ENCODE results near the gene FCHSD2. TPM values are rescaled to one million over a fixed set of nuclear protein-coding genes. Genes with fewer than 3 reads are reported as not detected.

The FCHSD2 gene
- polyA plus RNA-seq, 1 donor (not counting 4 experiments of a cell fraction or from before 2014, with no cell fraction given): 14.2 TPM

DNA sequence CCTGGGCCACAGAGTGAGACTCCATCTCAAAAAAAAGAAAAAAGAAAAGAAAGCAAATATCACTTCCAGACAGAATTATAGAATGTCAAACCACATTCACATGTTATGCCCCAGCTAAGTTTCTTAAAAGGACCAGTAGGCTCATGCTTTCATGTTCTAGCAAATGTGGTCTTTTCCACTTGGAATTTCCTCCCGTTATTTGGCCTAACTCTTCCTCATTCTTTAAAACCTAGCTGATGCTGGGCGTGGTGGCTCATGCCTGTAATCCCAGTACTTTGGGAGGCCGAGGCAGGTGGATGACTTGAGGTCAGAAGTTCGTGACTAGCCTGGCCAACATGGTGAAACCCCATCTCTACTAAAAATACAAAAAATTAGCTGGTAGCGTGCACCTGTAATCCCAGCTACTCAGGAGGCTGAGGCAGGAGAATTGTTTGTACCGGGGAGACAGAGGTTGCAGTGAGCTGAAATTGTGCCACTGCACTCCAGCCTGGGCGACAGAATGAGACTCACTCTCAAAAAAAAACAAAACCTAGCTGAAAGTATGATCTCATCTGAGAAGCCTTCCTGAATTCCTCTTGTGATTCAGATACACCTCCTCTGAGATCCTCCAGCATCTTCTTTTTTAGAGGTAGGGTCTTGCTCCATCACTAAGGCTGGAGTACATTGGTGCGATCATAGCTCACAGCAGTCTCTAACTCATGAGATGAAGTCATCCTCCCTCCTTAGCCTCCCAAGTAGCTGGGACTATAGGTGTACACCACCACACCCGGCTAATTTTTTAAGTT, 50.4 kb downstream of the FCHSD2 start:
- H2AFZ ChIP-seq (ENCODE audit: control insufficient read depth, low read length): no peak overlapping the region
- H3K27me3 ChIP-seq (ENCODE audit: control insufficient read depth, extremely low read depth, insufficient read depth, low read length): no peaks in the 10 kb centered on the region
- no peak overlapping the region for H3K27ac ChIP-seq (ENCODE audit: control insufficient read depth, insufficient read depth, low read length)
- H4K20me1 ChIP-seq (ENCODE audit: control insufficient read depth, extremely low read depth, insufficient read depth, low read length): no peaks in the 10 kb centered on the region
- no peak overlapping the region for H3K4me3 ChIP-seq (ENCODE audit: control insufficient read depth in 2 of 3, extremely low read depth in 1 of 3, insufficient read depth in 2 of 3, low read depth in 1 of 3, low read length in 3 of 3)
- no peak overlapping the region for H3K4me2 ChIP-seq (ENCODE audit: control insufficient read depth, extremely low read depth, insufficient read depth, low read depth, low read length)
- no peak overlapping the region for H3K9ac ChIP-seq (ENCODE audit: control insufficient read depth, extremely low read depth, insufficient read depth, low read length)
- no peaks in the 10 kb centered on the region for H3K4me1 ChIP-seq (ENCODE audit: control insufficient read depth, extremely low read depth, insufficient read depth, low read length)
- H3K79me2 ChIP-seq (ENCODE audit: control insufficient read depth, insufficient read depth, low read length): peaks cover 5% of the 10 kb centered on the region
- dilution Hi-C loops (cut with MboI; ENCODE audit: extremely low pct_ligation_motif_present, low sequenced_read_pairs): no loop called here
- DNase-seq (ENCODE audit: low read depth, low spot score): no peak
- no peak for FAIRE-seq
- no peaks in the 10 kb centered on the region for H3K9me1 ChIP-seq (ENCODE audit: control insufficient read depth, extremely low read depth, insufficient read depth, low read length)
- TF ChIP-seq, protein P1, sequence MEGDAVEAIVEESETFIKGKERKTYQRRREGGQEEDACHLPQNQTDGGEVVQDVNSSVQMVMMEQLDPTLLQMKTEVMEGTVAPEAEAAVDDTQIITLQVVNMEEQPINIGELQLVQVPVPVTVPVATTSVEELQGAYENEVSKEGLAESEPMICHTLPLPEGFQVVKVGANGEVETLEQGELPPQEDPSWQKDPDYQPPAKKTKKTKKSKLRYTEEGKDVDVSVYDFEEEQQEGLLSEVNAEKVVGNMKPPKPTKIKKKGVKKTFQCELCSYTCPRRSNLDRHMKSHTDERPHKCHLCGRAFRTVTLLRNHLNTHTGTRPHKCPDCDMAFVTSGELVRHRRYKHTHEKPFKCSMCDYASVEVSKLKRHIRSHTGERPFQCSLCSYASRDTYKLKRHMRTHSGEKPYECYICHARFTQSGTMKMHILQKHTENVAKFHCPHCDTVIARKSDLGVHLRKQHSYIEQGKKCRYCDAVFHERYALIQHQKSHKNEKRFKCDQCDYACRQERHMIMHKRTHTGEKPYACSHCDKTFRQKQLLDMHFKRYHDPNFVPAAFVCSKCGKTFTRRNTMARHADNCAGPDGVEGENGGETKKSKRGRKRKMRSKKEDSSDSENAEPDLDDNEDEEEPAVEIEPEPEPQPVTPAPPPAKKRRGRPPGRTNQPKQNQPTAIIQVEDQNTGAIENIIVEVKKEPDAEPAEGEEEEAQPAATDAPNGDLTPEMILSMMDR (optimal IDR thresholded peaks at IDR 0.05 in 1 of 3, IDR thresholded peaks at IDR 0.05 in 1 of 3, conservative IDR thresholded peaks at IDR 0.05 in 1 of 3; ENCODE audit: extremely low read depth in 1 of 3, insufficient read depth in 2 of 3, low read length in 3 of 3): no peak
- TF ChIP-seq EZH2 (IDR thresholded peaks at IDR 0.05; ENCODE audit: low read length): no peak
- H3K36me3 ChIP-seq (ENCODE audit: control insufficient read depth in 2 of 2, extremely low read depth in 1 of 2, insufficient read depth in 2 of 2, low read length in 2 of 2): no peaks in the 10 kb centered on the region
- no peaks in the 10 kb centered on the region for H3K9me3 ChIP-seq (ENCODE audit: control insufficient read depth, low read depth, low read length)

- no peaks in the 10 kb centered on the region for H4K20me1 ChIP-seq (ENCODE audit: control insufficient read depth, extremely low read depth, insufficient read depth, low read length)
- TF ChIP-seq, protein P1 (optimal IDR thresholded peaks at IDR 0.05 in 1 of 3, IDR thresholded peaks at IDR 0.05 in 1 of 3, conservative IDR thresholded peaks at IDR 0.05 in 1 of 3; ENCODE audit: extremely low read depth in 1 of 3, insufficient read depth in 2 of 3, low read length in 3 of 3): no peak
- no peak for TF ChIP-seq EZH2 (IDR thresholded peaks at IDR 0.05; ENCODE audit: low read length)
These were observed 54.4 kb downstream of the FCHSD2 start for GRCh38 chr11:73087730-73088129.

More at GRCh38 chr11:73087730-73088129, 54.4 kb downstream of the FCHSD2 start:
- Histone ChIP-seq H2AFZ (ENCODE audit: control insufficient read depth, low read length) (no peak overlapping the region), H3K4me1 (ENCODE audit: control insufficient read depth, extremely low read depth, insufficient read depth, low read length) (no peaks in the 10 kb centered on the region), H3K36me3 (ENCODE audit: control insufficient read depth in 2 of 2, extremely low read depth in 1 of 2, insufficient read depth in 2 of 2, low read length in 2 of 2) (no peaks in the 10 kb centered on the region), H3K4me2 (ENCODE audit: control insufficient read depth, extremely low read depth, insufficient read depth, low read depth, low read length) (no peak overlapping the region), H3K9me1 (ENCODE audit: control insufficient read depth, extremely low read depth, insufficient read depth, low read length) (no peaks in the 10 kb centered on the region), H3K9ac (ENCODE audit: control insufficient read depth, extremely low read depth, insufficient read depth, low read length) (no peak overlapping the region), H3K27ac (ENCODE audit: control insufficient read depth, insufficient read depth, low read length) (no peak overlapping the region), H3K27me3 (ENCODE audit: control insufficient read depth, extremely low read depth, insufficient read depth, low read length) (no peaks in the 10 kb centered on the region), H3K79me2 (ENCODE audit: control insufficient read depth, insufficient read depth, low read length) (peaks cover 5% of the 10 kb centered on the region), H3K9me3 (ENCODE audit: control insufficient read depth, low read depth, low read length) (no peaks in the 10 kb centered on the region), H3K4me3 (ENCODE audit: control insufficient read depth in 2 of 3, extremely low read depth in 1 of 3, insufficient read depth in 2 of 3, low read depth in 1 of 3, low read length in 3 of 3) (no peak overlapping the region)
- dilution Hi-C loops (cut with MboI; ENCODE audit: extremely low pct_ligation_motif_present, low sequenced_read_pairs): no loop called here
- no peak for DNase-seq (ENCODE audit: low read depth, low spot score)
- FAIRE-seq: no peak
